Astrocyte of the spinal cord (primary cell): ENCODE data around the gene EVA1C.
"Not testable (repeated sequence)": the region's sequence is repeated elsewhere in the genome, so short reads cannot be mapped to it uniquely, and the experiment has no call there.

Source experiments
- DNase-seq: peaks from one replicate; pipeline ENCODE4 v3.0.0; 2011; ENCODE audit warnings: low read depth, low spot score
- H3K4me3 ChIP-seq: 2 replicates; pipeline ENCODE4 v1.5.1; 2011; ENCODE audit warnings: low read depth, mild to moderate bottlenecking, low read length, moderate library complexity
- CTCF ChIP-seq: IDR thresholded peaks from 2 replicates; pipeline ENCODE4 v1.5.1; 2012; ENCODE audit warnings: low read depth, mild to moderate bottlenecking, low read length, inconsistent platforms
- in situ Hi-C: cut with HindIII; loops from 2 replicates; pipeline ENCODE4 v1.10.0; 2017; ENCODE audit warnings: low sequenced_read_pairs

Gene EVA1C

GRCh38 chr21:32520875-32521735, 108.6 kb downstream of the EVA1C start:
- no peak for TF ChIP-seq CTCF
- peak; percentile 91 for DNase-seq
- H3K4me3 ChIP-seq = no peak overlapping the region
- in situ Hi-C loops = no loop called here

DNA sequence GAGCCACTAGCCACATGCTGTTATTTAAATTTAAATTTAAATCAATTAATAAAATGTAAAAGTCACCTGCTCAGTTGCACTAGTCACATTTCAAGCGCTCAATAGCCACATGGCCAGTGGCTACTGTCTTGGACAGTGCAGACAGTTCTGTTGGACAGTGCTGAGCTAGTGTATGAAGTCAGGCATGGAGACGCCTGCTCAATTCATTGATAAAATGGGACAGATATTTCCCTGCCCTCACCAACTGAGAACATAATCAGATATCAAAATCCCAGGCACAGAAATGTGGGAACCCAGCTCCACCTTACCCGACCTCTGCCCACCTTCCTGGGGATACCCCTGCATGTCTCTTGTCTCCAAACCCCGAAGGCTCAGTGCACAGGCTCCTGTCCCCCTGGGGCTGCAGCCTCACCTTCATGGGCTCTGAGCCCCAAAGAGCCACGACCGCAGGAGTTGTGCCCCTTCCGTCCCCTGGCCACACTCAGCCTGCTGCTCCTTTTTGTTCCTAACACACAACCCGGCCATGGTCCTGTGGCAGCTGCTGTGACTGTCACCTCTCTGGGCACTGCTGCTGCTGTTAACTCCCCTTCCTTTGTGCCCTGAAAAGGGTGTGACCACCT, 109.3 kb downstream of the EVA1C start:
- no peak for TF ChIP-seq CTCF
- no peak overlapping the region for H3K4me3 ChIP-seq
- DNase-seq = no peak
- in situ Hi-C loops = no loop called here

DNA sequence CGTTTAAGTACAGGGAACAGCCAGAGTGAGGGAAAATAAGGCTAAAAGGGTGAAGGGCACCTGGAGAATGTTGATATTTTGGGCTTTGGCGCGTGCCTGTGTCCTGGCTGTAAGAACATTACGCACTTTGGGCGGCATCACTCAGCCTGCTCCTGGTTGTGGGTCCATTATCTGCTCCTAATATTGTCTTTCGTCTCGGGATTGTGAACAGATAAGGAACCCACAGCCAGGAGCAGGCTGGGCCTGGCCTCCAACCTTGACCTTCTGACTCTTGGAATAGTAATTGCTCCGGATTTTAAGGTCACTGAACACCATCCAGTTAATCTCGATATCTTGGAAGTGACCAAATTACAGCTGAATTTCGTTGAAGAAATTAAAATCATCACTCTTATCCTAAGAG, 111.0 kb downstream of the EVA1C start:
- no peak overlapping the region for H3K4me3 ChIP-seq
- no peak for TF ChIP-seq CTCF
- no peak for DNase-seq
- in situ Hi-C loops = no loop called here

DNA sequence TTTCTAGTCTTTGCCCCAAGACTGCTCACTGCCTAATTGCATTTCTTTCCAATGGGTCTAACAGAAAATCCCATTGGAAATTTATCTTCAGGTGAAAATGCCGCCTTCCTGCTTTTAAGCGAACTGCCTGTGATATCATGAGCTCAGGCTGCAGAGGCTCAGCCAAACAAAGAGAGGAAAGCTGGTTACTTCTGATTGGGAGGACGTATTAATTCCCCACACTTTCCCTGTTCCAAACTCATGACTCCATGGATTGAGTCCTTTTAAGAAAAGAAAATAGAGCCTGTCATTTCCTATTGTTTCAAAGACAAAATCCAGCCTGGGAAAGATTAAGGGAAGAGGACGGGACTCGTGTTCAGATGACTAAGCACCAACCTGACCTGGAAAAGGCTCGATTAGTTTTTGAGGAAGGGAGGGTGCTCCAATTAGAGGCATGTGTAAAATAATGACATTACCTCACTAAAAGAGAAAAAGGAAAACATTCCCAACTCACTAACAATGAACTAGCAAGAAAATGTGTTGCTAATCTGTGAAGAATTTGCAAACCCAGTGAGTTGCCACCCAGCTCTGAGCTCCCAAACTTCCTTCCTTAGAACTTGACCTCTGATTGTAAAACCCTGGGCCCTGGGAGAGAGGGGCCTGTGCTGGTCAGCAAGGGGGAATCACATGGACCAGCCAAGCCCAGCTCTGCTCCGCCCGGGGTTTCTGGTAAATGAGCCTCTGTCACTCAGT, 111.6 kb downstream of the EVA1C start:
- peak; percentile 82 for DNase-seq
- TF ChIP-seq CTCF = no peak
- H3K4me3 ChIP-seq = no peak overlapping the region
- in situ Hi-C loops = no loop called here

DNA sequence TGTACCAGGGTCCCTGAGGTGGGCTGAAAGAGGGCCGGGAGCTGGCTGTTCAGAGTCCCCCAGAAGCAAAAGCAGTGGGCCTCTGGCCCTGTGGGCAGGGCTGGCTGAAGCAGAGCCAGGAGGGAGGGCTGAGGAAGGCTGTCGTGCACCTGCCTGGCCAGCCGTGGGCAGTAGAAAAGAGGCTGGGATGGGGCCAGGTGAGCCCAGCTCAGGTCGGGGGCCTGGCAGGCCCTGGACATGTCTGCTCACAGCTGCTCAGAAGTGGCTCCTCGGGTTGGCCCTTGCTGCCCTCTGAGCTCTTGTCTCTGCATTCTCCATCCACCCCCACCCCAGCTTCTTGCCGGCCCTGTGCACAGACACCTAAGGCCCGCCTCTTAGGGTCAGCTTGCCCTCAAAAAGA, 112.8 kb downstream of the EVA1C start:
- no peak for DNase-seq
- in situ Hi-C loops = no loop called here
- H3K4me3 ChIP-seq = no peak overlapping the region
- TF ChIP-seq CTCF = no peak

- in situ Hi-C loops = no loop called here
- no peak overlapping the region for H3K4me3 ChIP-seq
- DNase-seq = no peak
- no peak for TF ChIP-seq CTCF
Measured at GRCh38 chr21:32529679-32530078, 117.2 kb downstream of the EVA1C start.

- DNase-seq, in situ Hi-C loops, H3K4me3 ChIP-seq: not testable (repeated sequence)
Measured at GRCh38 chr21:32530809-32531208, 118.3 kb downstream of the EVA1C start.

- H3K4me3 ChIP-seq, DNase-seq, in situ Hi-C loops: not testable (repeated sequence)
Measured at GRCh38 chr21:32531561-32531960, 119.1 kb downstream of the EVA1C start.
